A549 (cell line): ENCODE data around the gene MFF. TPM values are rescaled to one million over a fixed set of nuclear protein-coding genes. Genes with fewer than 3 reads are reported as not detected.

Experiments used
- ATAC-seq, 2 experiments: fragments of 200-7000 bp in 1 of 2; fragments of >200 bp in 1 of 2; cut with Nextera tagmentation in 1 of 2; cut with Tn5 transposase in 1 of 2; 3 replicates each; pipeline versions ENCODE4 v1.8.0 to v1.9.1; 2018 to 2020; ENCODE audit warnings: mild to moderate bottlenecking in 1 of 2, moderate library complexity in 1 of 2
- CTCF ChIA-PET: fragments of 300-600 bp; sonication (Branson Sonifier 250); formaldehyde crosslinking; extraction: SDS; loops from one replicate; lab custom pipeline; 2021; ENCODE audit warnings: antibody characterized with exemption, inconsistent platforms; lab: Yijun Ruan, JAX
- POLR2A ChIA-PET: fragments of 350-600 bp; formaldehyde crosslinking; extraction: SDS; loops from one replicate; lab custom pipeline; 2021; ENCODE audit warnings: antibody characterized with exemption, inconsistent platforms; lab: Yijun Ruan, JAX
- DNase-seq, 2 experiments: peaks; one replicate each; pipeline versions ENCODE4 v3.0.0 to v3.0.0-alpha.2; 2011 to 2016; ENCODE audit warnings: low read depth in 1 of 2, low spot score in 1 of 2
- FAIRE-seq: peaks from 2 replicates; lab custom pipeline; 2011; peaks lifted over from hg19 to GRCh38; lab: Jason Lieb, UNC
- H3K27ac ChIP-seq, 2 experiments: fragments of >200 bp; sonication (Bioruptor Twin); formaldehyde crosslinking; 3 replicates each; pipeline ENCODE4 v1.5.1; 2016 to 2017
- H3K4me1 ChIP-seq: fragments of >200 bp; sonication (Bioruptor Twin); formaldehyde crosslinking; 3 replicates; pipeline ENCODE4 v1.6.1; 2016
- H3K4me2 ChIP-seq: fragments of >200 bp; sonication (Bioruptor Twin); formaldehyde crosslinking; 3 replicates; pipeline ENCODE4 v1.6.1; 2016
- H3K4me3 ChIP-seq: fragments of >200 bp; sonication (Bioruptor Twin); formaldehyde crosslinking; 3 replicates; pipeline ENCODE4 v1.5.1; 2016
- H3K9me3 ChIP-seq: fragments of >200 bp; sonication (Bioruptor Twin); formaldehyde crosslinking; 3 replicates; pipeline ENCODE4 v1.6.1; 2016
- CHD4 ChIP-seq: fragments of 200-600 bp; sonication (generic); IDR thresholded peaks from 2 replicates; pipeline ENCODE4 v1.6.1; 2016; ENCODE audit warnings: antibody characterized with exemption, mild to moderate bottlenecking, borderline replicate concordance
- CTCF ChIP-seq: fragments of >200 bp; sonication (Bioruptor Twin); formaldehyde crosslinking; IDR thresholded peaks from 3 replicates; pipeline ENCODE4 v1.5.1; 2016
- E2F6 ChIP-seq: IDR thresholded peaks from 2 replicates; pipeline ENCODE4 v1.6.1; 2012; ENCODE audit warnings: low read depth, borderline replicate concordance
- EP300 ChIP-seq, 2 experiments: fragments of >200 bp; sonication (Bioruptor Twin); formaldehyde crosslinking; IDR thresholded peaks; 2 replicates in 1 of 2; 3 replicates in 1 of 2; pipeline ENCODE4 v1.6.1; 2016 to 2017
- ESRRA ChIP-seq: fragments of 150-350 bp; IDR thresholded peaks from 2 replicates; pipeline ENCODE4 v1.6.1; 2014; ENCODE audit warnings: mild to moderate bottlenecking, low read length, borderline replicate concordance
- JUNB ChIP-seq: fragments of >200 bp; sonication (Bioruptor Twin); formaldehyde crosslinking; IDR thresholded peaks from 2 replicates; pipeline ENCODE4 v1.6.1; 2016
- KDM1A ChIP-seq: fragments of 200-600 bp; sonication (generic); IDR thresholded peaks from 2 replicates; pipeline ENCODE4 v1.6.1; 2016; ENCODE audit warnings: low read depth, mild to moderate bottlenecking
- MAFK ChIP-seq: fragments of 450-650 bp; IDR thresholded peaks from 2 replicates; pipeline ENCODE4 v1.6.1; 2014; ENCODE audit not compliant: partially characterized antibody
- MYC ChIP-seq: IDR thresholded peaks from 2 replicates; pipeline ENCODE4 v1.6.1; 2012; ENCODE audit warnings: mild to moderate bottlenecking, inconsistent platforms, low read length, improper control_type of control experiment, borderline replicate concordance
- PHF8 ChIP-seq: fragments of 200-600 bp; sonication (generic); IDR thresholded peaks from 2 replicates; pipeline ENCODE4 v1.6.1; 2016; ENCODE audit warnings: low read depth, mild to moderate bottlenecking, antibody characterized with exemption, moderate library complexity, borderline replicate concordance
- RAD21 ChIP-seq, 2 experiments: fragments of >200 bp in 1 of 2; sonication (Bioruptor Twin) in 1 of 2; formaldehyde crosslinking in 1 of 2; IDR thresholded peaks in 1 of 2; conservative IDR thresholded peaks in 1 of 2; 2 replicates in 1 of 2; 3 replicates in 1 of 2; pipeline ENCODE4 v1.6.1; 2012 to 2018; ENCODE audit warnings: inconsistent platforms in 1 of 2
- RCOR1 ChIP-seq: fragments of 150-350 bp; IDR thresholded peaks from 2 replicates; pipeline ENCODE4 v1.6.1; 2014; ENCODE audit warnings: antibody characterized with exemption, low read length, low read depth
- RFX5 ChIP-seq: fragments of 450-650 bp; IDR thresholded peaks from 2 replicates; pipeline ENCODE4 v1.7.1; 2014; ENCODE audit warnings: antibody characterized with exemption, mild to moderate bottlenecking, moderate library complexity
- ZC3H11A ChIP-seq: fragments of 450-650 bp; IDR thresholded peaks from 2 replicates; pipeline ENCODE4 v1.6.1; 2014; ENCODE audit warnings: antibody characterized with exemption, mild to moderate bottlenecking
- ZNF302 ChIP-seq: fragments of 250-450 bp; sonication (Bioruptor Pico); IDR thresholded peaks from 2 replicates; pipeline ENCODE4 v1.9.0; 2021; ENCODE audit warnings: inconsistent platforms, mild to moderate bottlenecking, moderate library complexity
- ZSCAN20 ChIP-seq: fragments of 250-450 bp; sonication (Bioruptor Pico); IDR thresholded peaks from 2 replicates; pipeline ENCODE4 v1.8.0; 2022; ENCODE audit warnings: mild to moderate bottlenecking, moderate library complexity
- WGBS: methylation state at CpG from one replicate; pipeline ENCODE4 v1.1.6; 2017; ENCODE audit errors: missing lambda C conversion rate; 5-methylcytosine and 5-hydroxymethylcytosine counted together
- polyA plus RNA-seq, 4 experiments: library from polyadenylated mRNA; depleted of rRNA in 3 of 4; stranded (reverse); fragments of >200 nt; fragmentation: RNase III in 1 of 4; extraction: RNeasy Plus Mini Kit Qiagen cat#74134 plus additional on column Dnase treatment in 1 of 4; gene quantifications; 2 replicates in 3 of 4; 3 replicates in 1 of 4; pipeline ENCODE4 v1.2.3, GENCODE V29; 2011 to 2017
- TF ChIP-seq, protein P1 (sequence below): fragments of 250-450 bp; sonication (Bioruptor Pico); IDR thresholded peaks from 2 replicates; pipeline ENCODE4 v1.5.0; 2020; ENCODE audit warnings: low read depth, mild to moderate bottlenecking, moderate library complexity
- TF ChIP-seq, protein P2 (sequence below): IDR thresholded peaks from 2 replicates; pipeline ENCODE4 v1.6.1; 2012
- TF ChIP-seq, protein P3 (sequence below): fragments of 200-600 bp; sonication (generic); IDR thresholded peaks from 2 replicates; pipeline ENCODE4 v1.6.1; 2016; ENCODE audit warnings: antibody characterized with exemption, mild to moderate bottlenecking, moderate library complexity
- TF ChIP-seq, protein P4 (sequence below): fragments of >200 bp; sonication (Bioruptor Twin); formaldehyde crosslinking; IDR thresholded peaks from 2 replicates; pipeline ENCODE4 v1.6.1; 2016

MFF gene
- polyA plus RNA-seq, 2 of the 4 experiments (the other 2 are of a cell fraction), result 135 to 252 TPM

GRCh38 chr2:227311861-227312506 lies 13.1 kb upstream of the MFF start:
- CTCF ChIA-PET, result no interaction called here
- Histone ChIP-seq H3K9me3 (no peaks in the 10 kb centered on the region), H3K4me3 (no peak overlapping the region), H3K27ac (no peak overlapping the region), H3K4me1 (no peaks in the 10 kb centered on the region)
- ATAC-seq (no peak), DNase-seq (no peak), FAIRE-seq (no peak)
- TF ChIP-seq KDM1A (no peak), E2F6 (no peak), JUNB (no peak), MYC (no peak), ZNF302 (CRISPR knock-in tag) (no peak), CTCF (no peak), RFX5 (no peak), ZSCAN20 (CRISPR knock-in tag) (no peak), EP300 (IDR thresholded peaks at IDR 0.05) (no peak), ESRRA (no peak), ZC3H11A (no peak), RAD21 (conservative IDR thresholded peaks at IDR 0.05 in 1 of 2, IDR thresholded peaks at IDR 0.05 in 1 of 2) (no peak), RCOR1 (no peak), CHD4 (no peak), MAFK (no peak), PHF8 (no peak)
- TF ChIP-seq, protein P1, sequence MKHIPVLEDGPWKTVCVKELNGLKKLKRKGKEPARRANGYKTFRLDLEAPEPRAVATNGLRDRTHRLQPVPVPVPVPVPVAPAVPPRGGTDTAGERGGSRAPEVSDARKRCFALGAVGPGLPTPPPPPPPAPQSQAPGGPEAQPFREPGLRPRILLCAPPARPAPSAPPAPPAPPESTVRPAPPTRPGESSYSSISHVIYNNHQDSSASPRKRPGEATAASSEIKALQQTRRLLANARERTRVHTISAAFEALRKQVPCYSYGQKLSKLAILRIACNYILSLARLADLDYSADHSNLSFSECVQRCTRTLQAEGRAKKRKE (CRISPR knock-in tag), result no peak
- TF ChIP-seq, protein P2, sequence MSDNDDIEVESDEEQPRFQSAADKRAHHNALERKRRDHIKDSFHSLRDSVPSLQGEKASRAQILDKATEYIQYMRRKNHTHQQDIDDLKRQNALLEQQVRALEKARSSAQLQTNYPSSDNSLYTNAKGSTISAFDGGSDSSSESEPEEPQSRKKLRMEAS, result no peak
- TF ChIP-seq, protein P3, sequence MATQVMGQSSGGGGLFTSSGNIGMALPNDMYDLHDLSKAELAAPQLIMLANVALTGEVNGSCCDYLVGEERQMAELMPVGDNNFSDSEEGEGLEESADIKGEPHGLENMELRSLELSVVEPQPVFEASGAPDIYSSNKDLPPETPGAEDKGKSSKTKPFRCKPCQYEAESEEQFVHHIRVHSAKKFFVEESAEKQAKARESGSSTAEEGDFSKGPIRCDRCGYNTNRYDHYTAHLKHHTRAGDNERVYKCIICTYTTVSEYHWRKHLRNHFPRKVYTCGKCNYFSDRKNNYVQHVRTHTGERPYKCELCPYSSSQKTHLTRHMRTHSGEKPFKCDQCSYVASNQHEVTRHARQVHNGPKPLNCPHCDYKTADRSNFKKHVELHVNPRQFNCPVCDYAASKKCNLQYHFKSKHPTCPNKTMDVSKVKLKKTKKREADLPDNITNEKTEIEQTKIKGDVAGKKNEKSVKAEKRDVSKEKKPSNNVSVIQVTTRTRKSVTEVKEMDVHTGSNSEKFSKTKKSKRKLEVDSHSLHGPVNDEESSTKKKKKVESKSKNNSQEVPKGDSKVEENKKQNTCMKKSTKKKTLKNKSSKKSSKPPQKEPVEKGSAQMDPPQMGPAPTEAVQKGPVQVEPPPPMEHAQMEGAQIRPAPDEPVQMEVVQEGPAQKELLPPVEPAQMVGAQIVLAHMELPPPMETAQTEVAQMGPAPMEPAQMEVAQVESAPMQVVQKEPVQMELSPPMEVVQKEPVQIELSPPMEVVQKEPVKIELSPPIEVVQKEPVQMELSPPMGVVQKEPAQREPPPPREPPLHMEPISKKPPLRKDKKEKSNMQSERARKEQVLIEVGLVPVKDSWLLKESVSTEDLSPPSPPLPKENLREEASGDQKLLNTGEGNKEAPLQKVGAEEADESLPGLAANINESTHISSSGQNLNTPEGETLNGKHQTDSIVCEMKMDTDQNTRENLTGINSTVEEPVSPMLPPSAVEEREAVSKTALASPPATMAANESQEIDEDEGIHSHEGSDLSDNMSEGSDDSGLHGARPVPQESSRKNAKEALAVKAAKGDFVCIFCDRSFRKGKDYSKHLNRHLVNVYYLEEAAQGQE, result no peak
- TF ChIP-seq, protein P4, sequence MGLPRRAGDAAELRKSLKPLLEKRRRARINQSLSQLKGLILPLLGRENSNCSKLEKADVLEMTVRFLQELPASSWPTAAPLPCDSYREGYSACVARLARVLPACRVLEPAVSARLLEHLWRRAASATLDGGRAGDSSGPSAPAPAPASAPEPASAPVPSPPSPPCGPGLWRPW, result no peak
- TF ChIP-seq, all 56 proteins: peak for 0
- no peak overlapping the region for H3K4me2 ChIP-seq
- WGBS, result 96% methylated on average over 5 of the region's 5 CpGs
- POLR2A ChIA-PET, result no interaction called here
